Gastrocnemius medialis (tissue), 4 donors: Measurements from ENCODE around the gene SMG6. TPM values are rescaled to one million over a fixed set of nuclear protein-coding genes. Genes with fewer than 3 reads are reported as not detected.

Experiments used
- ATAC-seq, 2 donors: fragments of 150-250 bp; one replicate each; pipeline ENCODE4 v1.9.1; 2016
- DNase-seq, 2 donors: peaks; one replicate each; pipeline ENCODE4 v3.0.0-alpha.2; 2019
- H3K27ac ChIP-seq, 4 donors: fragments of 200-600 bp; sonication (generic); 1 replicate in 1 of 4; 2 replicates in 3 of 4; pipeline ENCODE4 v1.5.1; 2016 to 2018; ENCODE audit warnings: mild to moderate bottlenecking in 2 of 4, moderate library complexity in 1 of 4
- H3K27me3 ChIP-seq, 3 donors: fragments of 200-600 bp; sonication (generic) in 2 of 3; 1 replicate in 1 of 3; 2 replicates in 2 of 3; pipeline versions ENCODE4 v1.5.1 to v1.6.0; 2016 to 2019; ENCODE audit warnings: mild to moderate bottlenecking in 1 of 3, moderate library complexity in 1 of 3
- H3K36me3 ChIP-seq, 2 donors: fragments of 200-600 bp; sonication (generic) in 1 of 2; one replicate each; pipeline ENCODE4 v1.5.1; 2017 to 2018
- H3K4me1 ChIP-seq, 2 donors: fragments of 200-600 bp; sonication (generic) in 1 of 2; one replicate each; pipeline ENCODE4 v1.5.1; 2016 to 2017; ENCODE audit warnings: mild to moderate bottlenecking in 2 of 2
- H3K4me3 ChIP-seq, 4 donors: fragments of 200-600 bp; sonication (generic) in 3 of 4; 1 replicate in 1 of 4; 2 replicates in 3 of 4; pipeline ENCODE4 v1.5.1; 2016 to 2019; ENCODE audit warnings: mild to moderate bottlenecking in 2 of 4
- H3K9me3 ChIP-seq, 3 donors: fragments of 200-600 bp; sonication (generic) in 2 of 3; 1 replicate in 1 of 3; 2 replicates in 2 of 3; pipeline ENCODE4 v1.5.1; 2016 to 2019
- CTCF ChIP-seq, 5 experiments: fragments of 450-650 bp in 3 of 5; fragments of 200-600 bp in 2 of 5; sonication (generic) in 2 of 5; IDR thresholded peaks in 4 of 5; conservative IDR thresholded peaks in 1 of 5; 1 replicate in 4 of 5; 2 replicates in 1 of 5; pipeline ENCODE4 v1.5.1; 2016 to 2019; ENCODE audit warnings: antibody characterized with exemption in 5 of 5, mild to moderate bottlenecking in 3 of 5, moderate library complexity in 3 of 5
- POLR2A ChIP-seq, 2 donors: fragments of 450-650 bp; IDR thresholded peaks; one replicate each; pipeline ENCODE4 v1.6.1; 2017; ENCODE audit warnings: antibody characterized with exemption in 2 of 2, mild to moderate bottlenecking in 2 of 2, moderate library complexity in 2 of 2
- in situ Hi-C, 4 donors: fragments of 200-750 bp; cut with MboI; loops; one replicate each; pipeline versions ENCODE4 v1.15.0 to v1.8.0; 2017; ENCODE audit warnings: low sequenced_read_pairs in 4 of 4
- intact Hi-C: fragments of 100-400 bp; cut with DNase I; formaldehyde crosslinking; loops from one replicate; pipeline ENCODE4 v1.15.1; 2023; ENCODE audit warnings: low total_unique reads
- total RNA-seq, 4 donors: library from RNA; depleted of rRNA; stranded (reverse); fragments of >200 nt; gene quantifications; one replicate each; pipeline versions ENCODE4 v1.1.0 to v1.2.3, GENCODE V29; 2016

The SMG6 gene
- total RNA-seq, 4 donors from 2014 or later = 20.5 to 27.8 (median 23.0) TPM

GRCh38 chr17:2247005-2247404 lies 56.6 kb downstream of the SMG6 start:
- ATAC-seq (no peak), DNase-seq (no peak)
- Histone ChIP-seq H3K4me3 (no peak overlapping the region), H3K27ac (no peak overlapping the region), H3K27me3 (no peaks in the 10 kb centered on the region), H3K36me3 (peaks cover 0 to 5% of the 10 kb centered on the region in 2 donors), H3K9me3 (no peaks in the 10 kb centered on the region), H3K4me1 (peaks cover 12 to 15% of the 10 kb centered on the region in 2 donors)
- in situ Hi-C loops (loop anchor here (5.0 to 25.0 kb wide), 5 partner anchors 182 to 335 kb away; no protein-coding TSS in a partner anchor), intact Hi-C loops (no loop called here)
- TF ChIP-seq POLR2A (IDR thresholded peaks at IDR 0.05) (no peak), CTCF (IDR thresholded peaks at IDR 0.05 in 4 of 5, conservative IDR thresholded peaks at IDR 0.05 in 1 of 5) (no peak)

GRCh38 chr17:2244545-2245525 lies 58.8 kb downstream of the SMG6 start:
- in situ Hi-C loops (loop anchor here (5.0 to 25.0 kb wide), 6 partner anchors 178 to 333 kb away; no protein-coding TSS in a partner anchor), intact Hi-C loops (loop anchor here (1.0 to 2.0 kb wide), 3 partner anchors 38 to 191 kb away; no protein-coding TSS in a partner anchor)
- ATAC-seq = peak; percentile 64 to 80
- Histone ChIP-seq H3K4me1 (peaks cover 27% of the 10 kb centered on the region in 2 donors), H3K27me3 (no peaks in the 10 kb centered on the region), H3K4me3 (no peak overlapping the region), H3K9me3 (no peaks in the 10 kb centered on the region), H3K27ac (peak overlapping the region; percentile 62 to 74 (median 65)), H3K36me3 (peaks cover 0 to under 1% of the 10 kb centered on the region in 2 donors)
- TF ChIP-seq POLR2A (IDR thresholded peaks at IDR 0.05) (no peak), CTCF (IDR thresholded peaks at IDR 0.05 in 4 of 5, conservative IDR thresholded peaks at IDR 0.05 in 1 of 5) (peak; percentile 98 to 99 (median 99))
- DNase-seq = peak; percentile 78 to 87

GRCh38 chr17:2243953-2244352 lies 59.6 kb downstream of the SMG6 start:
- peaks cover 36% of the 10 kb centered on the region in 2 donors for H3K4me1 ChIP-seq
- DNase-seq (no peak), ATAC-seq (no peak)
- TF ChIP-seq POLR2A (IDR thresholded peaks at IDR 0.05) (no peak), CTCF (IDR thresholded peaks at IDR 0.05 in 4 of 5, conservative IDR thresholded peaks at IDR 0.05 in 1 of 5) (no peak)
- H3K27me3 ChIP-seq = no peaks in the 10 kb centered on the region
- no peaks in the 10 kb centered on the region for H3K36me3 ChIP-seq
- peak overlapping the region; percentile 62 to 74 (median 65) for H3K27ac ChIP-seq
- in situ Hi-C loops (loop anchor here in 3 of 4 donors (5.0 to 25.0 kb wide), 3 partner anchors 177 to 332 kb away; no protein-coding TSS in a partner anchor), intact Hi-C loops (loop anchor here (1.0 to 2.0 kb wide), 3 partner anchors 37 to 190 kb away; no protein-coding TSS in a partner anchor)
- no peak overlapping the region for H3K4me3 ChIP-seq
- H3K9me3 ChIP-seq = no peaks in the 10 kb centered on the region

GRCh38 chr17:2241823-2242222 lies 61.8 kb downstream of the SMG6 start:
- DNase-seq (no peak), ATAC-seq (no peak)
- Histone ChIP-seq H3K36me3 (no peaks in the 10 kb centered on the region), H3K9me3 (no peaks in the 10 kb centered on the region), H3K27me3 (no peaks in the 10 kb centered on the region), H3K4me3 (no peak overlapping the region), H3K27ac (peak overlapping the region; percentile 59 to 97 (median 95)), H3K4me1 (peaks cover 56 to 57% of the 10 kb centered on the region in 2 donors)
- intact Hi-C loops = no loop called here
- in situ Hi-C loops = loop anchor here in 3 of 4 donors (5.0 to 25.0 kb wide), 3 partner anchors 175 to 330 kb away; no protein-coding TSS in a partner anchor
- TF ChIP-seq POLR2A (IDR thresholded peaks at IDR 0.05) (no peak), CTCF (IDR thresholded peaks at IDR 0.05 in 4 of 5, conservative IDR thresholded peaks at IDR 0.05 in 1 of 5) (no peak)
